Measurements from ENCODE around the gene CDK5R2.
A peak's percentile ranks its signal among the peaks of the same experiment; 100 is the strongest.

Gene CDK5R2

GRCh38 chr2:218981390-218981880 lies 22.0 kb downstream of the CDK5R2 start:
- Histone ChIP-seq H3K27me3 (replicated peaks; ENCODE audit: control insufficient read depth, insufficient read depth, low read length, poor library complexity, severe bottlenecking) (peaks cover 60% of the 10 kb centered on the region), H3K36me3 (ENCODE audit: control insufficient read depth, insufficient read depth, low read length) (no peaks in the 10 kb centered on the region), H3K9me3 (ENCODE audit: control insufficient read depth, low read length) (no peaks in the 10 kb centered on the region), H3K27ac (ENCODE audit: insufficient read depth, low read length, poor library complexity, severe bottlenecking) (no peak overlapping the region), H3K4me3 (ENCODE audit: insufficient read depth, low read depth, low read length, poor library complexity, severe bottlenecking) (peak overlapping the region; percentile 44), H3K4me1 (ENCODE audit: control insufficient read depth, insufficient read depth, low read length, poor library complexity, severe bottlenecking) (peaks cover 44% of the 10 kb centered on the region)
- DNase-seq = no peak

- no peaks in the 10 kb centered on the region for H3K36me3 ChIP-seq (ENCODE audit: control insufficient read depth, insufficient read depth, low read length)
- DNase-seq = no peak
- peak overlapping the region; percentile 48 for H3K4me3 ChIP-seq (ENCODE audit: insufficient read depth, low read depth, low read length, poor library complexity, severe bottlenecking)
- H3K9me3 ChIP-seq (ENCODE audit: control insufficient read depth, low read length) = no peaks in the 10 kb centered on the region
- H3K27ac ChIP-seq (ENCODE audit: insufficient read depth, low read length, poor library complexity, severe bottlenecking) = no peak overlapping the region
- H3K27me3 ChIP-seq (replicated peaks; ENCODE audit: control insufficient read depth, insufficient read depth, low read length, poor library complexity, severe bottlenecking) = peaks cover 62% of the 10 kb centered on the region
- H3K4me1 ChIP-seq (ENCODE audit: control insufficient read depth, insufficient read depth, low read length, poor library complexity, severe bottlenecking) = peaks cover 44% of the 10 kb centered on the region
These were observed 22.6 kb downstream of the CDK5R2 start for GRCh38 chr2:218981881-218982585.

- Histone ChIP-seq H3K27me3 (replicated peaks; ENCODE audit: control insufficient read depth, insufficient read depth, low read length, poor library complexity, severe bottlenecking) (peaks cover 62% of the 10 kb centered on the region), H3K36me3 (ENCODE audit: control insufficient read depth, insufficient read depth, low read length) (no peaks in the 10 kb centered on the region), H3K4me3 (ENCODE audit: insufficient read depth, low read depth, low read length, poor library complexity, severe bottlenecking) (peak overlapping the region; percentile 48), H3K4me1 (ENCODE audit: control insufficient read depth, insufficient read depth, low read length, poor library complexity, severe bottlenecking) (peaks cover 44% of the 10 kb centered on the region), H3K9me3 (ENCODE audit: control insufficient read depth, low read length) (no peaks in the 10 kb centered on the region), H3K27ac (ENCODE audit: insufficient read depth, low read length, poor library complexity, severe bottlenecking) (no peak overlapping the region)
- DNase-seq = no peak
These were observed 23.3 kb downstream of the CDK5R2 start for GRCh38 chr2:218982586-218983262.

GRCh38 chr2:218983263-218983933 lies 23.9 kb downstream of the CDK5R2 start:
- H3K27ac ChIP-seq (ENCODE audit: insufficient read depth, low read length, poor library complexity, severe bottlenecking) = no peak overlapping the region
- H3K4me3 ChIP-seq (ENCODE audit: insufficient read depth, low read depth, low read length, poor library complexity, severe bottlenecking) = no peak overlapping the region
- H3K27me3 ChIP-seq (replicated peaks; ENCODE audit: control insufficient read depth, insufficient read depth, low read length, poor library complexity, severe bottlenecking) = peaks cover 62% of the 10 kb centered on the region
- H3K9me3 ChIP-seq (ENCODE audit: control insufficient read depth, low read length) = no peaks in the 10 kb centered on the region
- peaks cover 44% of the 10 kb centered on the region for H3K4me1 ChIP-seq (ENCODE audit: control insufficient read depth, insufficient read depth, low read length, poor library complexity, severe bottlenecking)
- H3K36me3 ChIP-seq (ENCODE audit: control insufficient read depth, insufficient read depth, low read length) = no peaks in the 10 kb centered on the region
- DNase-seq = no peak

- no peaks in the 10 kb centered on the region for H3K36me3 ChIP-seq (ENCODE audit: control insufficient read depth, insufficient read depth, low read length)
- H3K27ac ChIP-seq (ENCODE audit: insufficient read depth, low read length, poor library complexity, severe bottlenecking) = no peak overlapping the region
- H3K9me3 ChIP-seq (ENCODE audit: control insufficient read depth, low read length) = no peaks in the 10 kb centered on the region
- DNase-seq = no peak
- H3K4me3 ChIP-seq (ENCODE audit: insufficient read depth, low read depth, low read length, poor library complexity, severe bottlenecking) = no peak overlapping the region
- peaks cover 44% of the 10 kb centered on the region for H3K4me1 ChIP-seq (ENCODE audit: control insufficient read depth, insufficient read depth, low read length, poor library complexity, severe bottlenecking)
- H3K27me3 ChIP-seq (replicated peaks; ENCODE audit: control insufficient read depth, insufficient read depth, low read length, poor library complexity, severe bottlenecking) = peaks cover 62% of the 10 kb centered on the region
These were observed 24.4 kb downstream of the CDK5R2 start for GRCh38 chr2:218983934-218984238.

GRCh38 chr2:218984239-218985020 lies 25.0 kb downstream of the CDK5R2 start:
- H3K27me3 ChIP-seq (replicated peaks; ENCODE audit: control insufficient read depth, insufficient read depth, low read length, poor library complexity, severe bottlenecking) = peaks cover 62% of the 10 kb centered on the region
- H3K4me3 ChIP-seq (ENCODE audit: insufficient read depth, low read depth, low read length, poor library complexity, severe bottlenecking) = no peak overlapping the region
- no peaks in the 10 kb centered on the region for H3K36me3 ChIP-seq (ENCODE audit: control insufficient read depth, insufficient read depth, low read length)
- DNase-seq = no peak
- H3K9me3 ChIP-seq (ENCODE audit: control insufficient read depth, low read length) = no peaks in the 10 kb centered on the region
- H3K27ac ChIP-seq (ENCODE audit: insufficient read depth, low read length, poor library complexity, severe bottlenecking) = no peak overlapping the region
- peaks cover 44% of the 10 kb centered on the region for H3K4me1 ChIP-seq (ENCODE audit: control insufficient read depth, insufficient read depth, low read length, poor library complexity, severe bottlenecking)

- Histone ChIP-seq H3K4me1 (ENCODE audit: control insufficient read depth, insufficient read depth, low read length, poor library complexity, severe bottlenecking) (peaks cover 42% of the 10 kb centered on the region), H3K36me3 (ENCODE audit: control insufficient read depth, insufficient read depth, low read length) (no peaks in the 10 kb centered on the region), H3K27me3 (replicated peaks; ENCODE audit: control insufficient read depth, insufficient read depth, low read length, poor library complexity, severe bottlenecking) (peaks cover 65% of the 10 kb centered on the region), H3K9me3 (ENCODE audit: control insufficient read depth, low read length) (no peaks in the 10 kb centered on the region), H3K4me3 (ENCODE audit: insufficient read depth, low read depth, low read length, poor library complexity, severe bottlenecking) (no peak within 1 kb of the TSS), H3K27ac (ENCODE audit: insufficient read depth, low read length, poor library complexity, severe bottlenecking) (no peak within 1 kb of the TSS)
- no peak for DNase-seq
These were observed 25.5 kb downstream of the CDK5R2 start, which contains the start of gene FEV for GRCh38 chr2:218985021-218985324. Gene FEV (minus strand): TSS chr2:218985184. CDS start chr2:218985075, 109 bp downstream.

- H3K4me3 ChIP-seq (ENCODE audit: insufficient read depth, low read depth, low read length, poor library complexity, severe bottlenecking) = no peak overlapping the region
- H3K36me3 ChIP-seq (ENCODE audit: control insufficient read depth, insufficient read depth, low read length) = no peaks in the 10 kb centered on the region
- peaks cover 37% of the 10 kb centered on the region for H3K4me1 ChIP-seq (ENCODE audit: control insufficient read depth, insufficient read depth, low read length, poor library complexity, severe bottlenecking)
- H3K9me3 ChIP-seq (ENCODE audit: control insufficient read depth, low read length) = no peaks in the 10 kb centered on the region
- no peak for DNase-seq
- no peak overlapping the region for H3K27ac ChIP-seq (ENCODE audit: insufficient read depth, low read length, poor library complexity, severe bottlenecking)
- peaks cover 69% of the 10 kb centered on the region for H3K27me3 ChIP-seq (replicated peaks; ENCODE audit: control insufficient read depth, insufficient read depth, low read length, poor library complexity, severe bottlenecking)
These were observed 26.0 kb downstream of the CDK5R2 start for GRCh38 chr2:218985325-218986091.

GRCh38 chr2:218986148-218986761 lies 26.8 kb downstream of the CDK5R2 start:
- Histone ChIP-seq H3K27me3 (replicated peaks; ENCODE audit: control insufficient read depth, insufficient read depth, low read length, poor library complexity, severe bottlenecking) (peaks cover 68% of the 10 kb centered on the region), H3K4me3 (ENCODE audit: insufficient read depth, low read depth, low read length, poor library complexity, severe bottlenecking) (no peak overlapping the region), H3K36me3 (ENCODE audit: control insufficient read depth, insufficient read depth, low read length) (no peaks in the 10 kb centered on the region), H3K9me3 (ENCODE audit: control insufficient read depth, low read length) (no peaks in the 10 kb centered on the region), H3K4me1 (ENCODE audit: control insufficient read depth, insufficient read depth, low read length, poor library complexity, severe bottlenecking) (peaks cover 31% of the 10 kb centered on the region), H3K27ac (ENCODE audit: insufficient read depth, low read length, poor library complexity, severe bottlenecking) (no peak overlapping the region)
- DNase-seq = no peak
